Measurements from ENCODE around the gene TMEM38B. TPM values are rescaled to one million over a fixed set of nuclear protein-coding genes. Genes with fewer than 3 reads are reported as not detected.
A peak's percentile ranks its signal among the peaks of the same experiment; 100 is the strongest.
"Not testable (repeated sequence)": the region's sequence is repeated elsewhere in the genome, so short reads cannot be mapped to it uniquely, and the experiment has no call there.

The TMEM38B gene
- total and polyA plus RNA-seq, 7 donors: 33.9 to 129 (median 69.8) TPM

- TF ChIP-seq, protein P1, sequence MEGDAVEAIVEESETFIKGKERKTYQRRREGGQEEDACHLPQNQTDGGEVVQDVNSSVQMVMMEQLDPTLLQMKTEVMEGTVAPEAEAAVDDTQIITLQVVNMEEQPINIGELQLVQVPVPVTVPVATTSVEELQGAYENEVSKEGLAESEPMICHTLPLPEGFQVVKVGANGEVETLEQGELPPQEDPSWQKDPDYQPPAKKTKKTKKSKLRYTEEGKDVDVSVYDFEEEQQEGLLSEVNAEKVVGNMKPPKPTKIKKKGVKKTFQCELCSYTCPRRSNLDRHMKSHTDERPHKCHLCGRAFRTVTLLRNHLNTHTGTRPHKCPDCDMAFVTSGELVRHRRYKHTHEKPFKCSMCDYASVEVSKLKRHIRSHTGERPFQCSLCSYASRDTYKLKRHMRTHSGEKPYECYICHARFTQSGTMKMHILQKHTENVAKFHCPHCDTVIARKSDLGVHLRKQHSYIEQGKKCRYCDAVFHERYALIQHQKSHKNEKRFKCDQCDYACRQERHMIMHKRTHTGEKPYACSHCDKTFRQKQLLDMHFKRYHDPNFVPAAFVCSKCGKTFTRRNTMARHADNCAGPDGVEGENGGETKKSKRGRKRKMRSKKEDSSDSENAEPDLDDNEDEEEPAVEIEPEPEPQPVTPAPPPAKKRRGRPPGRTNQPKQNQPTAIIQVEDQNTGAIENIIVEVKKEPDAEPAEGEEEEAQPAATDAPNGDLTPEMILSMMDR (IDR thresholded peaks at IDR 0.05): no peak
- Histone ChIP-seq H3K27ac (peak overlapping the region; percentile 97), H3K4me3 (peak overlapping the region; percentile 2), H3K27me3 (ENCODE audit: insufficient read depth in 3 of 3, low read length in 2 of 3) (no peaks in the 10 kb centered on the region), H3K9me3 (no peaks in the 10 kb centered on the region), H3K4me1 (peaks cover 48% of the 10 kb centered on the region), H3K36me3 (ENCODE audit: insufficient read depth in 1 of 2, low read depth in 1 of 2) (peaks cover 0 to 3% of the 10 kb centered on the region in 2 donors)
- peak in 3 of 4 donors; percentile 54 to 80 (median 69) for ATAC-seq
- WGBS, 3 donors: 51 to 61% (median 58%) methylated on average over 2 of the region's 2 CpGs
- intact Hi-C loops (cut with DNase I): no loop called here
- no peak for DNase-seq
Measured at GRCh38 chr9:105701145-105701544, 6.8 kb downstream of the TMEM38B start.

DNA sequence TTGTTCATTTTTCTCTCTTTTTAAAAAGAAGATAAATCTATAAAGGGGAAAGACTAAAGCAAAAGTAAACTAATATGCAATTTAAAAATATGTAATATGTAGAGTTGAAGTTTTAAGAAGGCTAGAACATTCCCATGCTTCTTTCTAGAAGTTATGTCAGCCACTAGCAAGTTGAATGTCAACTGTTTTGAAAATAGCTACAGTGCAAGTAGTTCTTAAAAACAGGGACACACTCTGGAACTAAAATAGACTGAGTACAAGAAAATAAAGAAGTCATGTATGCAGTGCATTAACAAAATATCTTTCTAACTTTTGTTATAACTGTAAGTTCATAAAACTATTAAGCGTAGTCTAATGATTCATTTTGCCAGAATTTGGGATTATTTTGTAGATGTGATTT is 7.9 kb downstream of the TMEM38B start:
- H3K9me3 ChIP-seq: no peaks in the 10 kb centered on the region
- DNase-seq (no peak), ATAC-seq (peak in 2 of 4 donors; percentile 47 to 67)
- no peaks in the 10 kb centered on the region for H3K27me3 ChIP-seq (ENCODE audit: insufficient read depth in 3 of 3, low read length in 2 of 3)
- H3K4me3 ChIP-seq: no peak overlapping the region
- TF ChIP-seq, protein P1 (IDR thresholded peaks at IDR 0.05): no peak
- peak overlapping the region; percentile 97 for H3K27ac ChIP-seq
- H3K4me1 ChIP-seq: peaks cover 37% of the 10 kb centered on the region
- WGBS, 3 donors: 0 to 98% (median 80%) methylated on average over 1 of the region's 1 CpG
- peaks cover 0 to 8% of the 10 kb centered on the region in 2 donors for H3K36me3 ChIP-seq (ENCODE audit: insufficient read depth in 1 of 2, low read depth in 1 of 2)
- intact Hi-C loops (cut with DNase I): no loop called here

GRCh38 chr9:105703638-105704037 is 9.3 kb downstream of the TMEM38B start:
- H3K4me3 ChIP-seq; H3K27me3 ChIP-seq (ENCODE audit: insufficient read depth in 3 of 3, low read length in 2 of 3); intact Hi-C loops (cut with DNase I); ATAC-seq; H3K9me3 ChIP-seq; H3K36me3 ChIP-seq (ENCODE audit: insufficient read depth in 1 of 2, low read depth in 1 of 2); DNase-seq; H3K27ac ChIP-seq: not testable (repeated sequence)
- 94 to 98% (median 96%) methylated on average over 2 to 4 of the region's 4 CpGs for WGBS, 3 donors
- H3K4me1 ChIP-seq: peaks cover 36% of the 10 kb centered on the region

DNA sequence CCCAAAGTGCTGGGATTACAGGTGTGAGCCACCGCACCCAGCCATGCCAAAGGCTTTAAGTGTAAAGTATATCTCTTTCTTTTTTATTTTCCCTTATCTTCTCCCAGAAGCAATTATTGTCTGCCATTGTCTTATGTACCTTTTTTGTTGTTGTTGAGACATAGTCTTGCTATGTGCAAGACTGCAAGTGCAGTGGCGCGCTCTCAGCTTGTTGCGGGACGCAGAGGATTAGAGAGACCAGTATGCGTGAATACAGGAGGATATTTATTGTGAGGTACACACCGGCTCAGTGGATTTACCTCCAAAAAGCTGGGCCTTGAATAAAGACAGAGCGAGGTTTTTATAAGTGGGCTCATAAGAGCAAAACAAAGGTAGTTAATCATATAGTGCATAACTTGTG is 11.8 kb downstream of the TMEM38B start:
- no peak overlapping the region for H3K4me3 ChIP-seq
- peaks cover 0 to 8% of the 10 kb centered on the region in 2 donors for H3K36me3 ChIP-seq (ENCODE audit: insufficient read depth in 1 of 2, low read depth in 1 of 2)
- no peaks in the 10 kb centered on the region for H3K9me3 ChIP-seq
- intact Hi-C loops (cut with DNase I): no loop called here
- peaks cover 27% of the 10 kb centered on the region for H3K4me1 ChIP-seq
- no peak for DNase-seq
- H3K27me3 ChIP-seq (ENCODE audit: insufficient read depth in 3 of 3, low read length in 2 of 3): no peaks in the 10 kb centered on the region
- H3K27ac ChIP-seq: no peak overlapping the region
- WGBS, 3 donors: 92 to 95% (median 93%) methylated on average over 8 of the region's 8 CpGs
- ATAC-seq: no peak
- TF ChIP-seq, protein P1 (IDR thresholded peaks at IDR 0.05): no peak

GRCh38 chr9:105708405-105708804 is 14.1 kb downstream of the TMEM38B start:
- Histone ChIP-seq H3K27me3 (ENCODE audit: insufficient read depth in 3 of 3, low read length in 2 of 3) (no peaks in the 10 kb centered on the region), H3K4me1 (peaks cover 35% of the 10 kb centered on the region), H3K4me3 (peak overlapping the region; percentile 58), H3K36me3 (ENCODE audit: insufficient read depth in 1 of 2, low read depth in 1 of 2) (peaks cover 0 to 8% of the 10 kb centered on the region in 2 donors), H3K27ac (peak overlapping the region; percentile 77), H3K9me3 (no peaks in the 10 kb centered on the region)
- intact Hi-C loops (cut with DNase I): no loop called here
- DNase-seq (no peak), ATAC-seq (no peak)
- TF ChIP-seq, protein P1 (IDR thresholded peaks at IDR 0.05): no peak
- WGBS, 3 donors: 36 to 60% (median 36%) methylated on average over 3 of the region's 3 CpGs

Measured in psoas muscle (tissue), 8 donors.